ENCODE data around the gene LHX3.

Gene LHX3

DNA sequence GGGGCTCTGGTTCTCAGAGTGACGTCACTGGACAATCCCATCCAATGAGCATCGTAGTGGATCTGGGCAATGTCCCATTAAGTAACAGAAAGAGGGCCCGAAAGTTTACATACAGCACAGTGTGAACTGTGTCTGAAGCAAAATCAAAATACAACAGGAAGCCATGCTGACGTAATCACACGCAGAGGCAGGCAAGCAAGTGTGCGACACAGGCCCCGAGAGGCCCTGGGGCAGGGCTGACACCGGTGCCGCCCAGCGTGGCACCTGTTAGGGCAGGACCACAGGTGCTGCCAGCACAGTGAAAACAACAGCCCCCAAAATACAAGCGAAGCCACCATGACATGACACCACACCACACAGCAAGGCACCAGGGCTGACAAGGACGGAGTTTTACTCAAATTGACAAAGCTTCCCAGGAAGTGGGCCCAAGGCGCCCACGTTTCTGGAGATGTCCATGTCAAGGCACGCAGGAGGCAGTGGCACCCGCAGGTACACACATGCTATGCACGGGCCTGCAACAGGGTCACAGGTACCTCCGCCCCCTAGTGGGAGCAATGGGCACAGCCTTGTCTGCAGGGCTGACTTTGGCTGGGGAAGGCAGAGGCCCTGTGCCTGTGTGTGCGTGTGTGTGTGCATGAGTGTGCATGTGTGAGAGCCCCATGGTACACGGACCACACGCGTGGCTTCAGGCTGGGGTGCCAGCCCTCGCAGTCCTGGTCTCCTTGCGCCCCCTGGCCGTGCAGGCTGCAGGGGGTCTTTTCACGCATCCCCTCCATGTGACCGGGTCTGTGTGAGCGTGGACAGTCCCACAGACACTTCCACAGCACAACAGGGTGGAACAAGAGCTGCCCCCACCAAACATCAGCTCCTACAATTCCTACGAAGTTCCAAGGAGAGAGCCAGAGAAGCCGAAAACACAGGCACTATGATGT lies 21.1 kb upstream of the LHX3 start:
- no peak overlapping the region for H3K4me3 ChIP-seq (ENCODE audit: low read depth, low read length)
- TF ChIP-seq, protein P1, sequence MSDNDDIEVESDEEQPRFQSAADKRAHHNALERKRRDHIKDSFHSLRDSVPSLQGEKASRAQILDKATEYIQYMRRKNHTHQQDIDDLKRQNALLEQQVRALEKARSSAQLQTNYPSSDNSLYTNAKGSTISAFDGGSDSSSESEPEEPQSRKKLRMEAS (IDR thresholded peaks at IDR 0.05; ENCODE audit: low read depth, low read length), result peak; percentile 16; the same call in 1 of the 2 replicates
- TF ChIP-seq, protein P2, sequence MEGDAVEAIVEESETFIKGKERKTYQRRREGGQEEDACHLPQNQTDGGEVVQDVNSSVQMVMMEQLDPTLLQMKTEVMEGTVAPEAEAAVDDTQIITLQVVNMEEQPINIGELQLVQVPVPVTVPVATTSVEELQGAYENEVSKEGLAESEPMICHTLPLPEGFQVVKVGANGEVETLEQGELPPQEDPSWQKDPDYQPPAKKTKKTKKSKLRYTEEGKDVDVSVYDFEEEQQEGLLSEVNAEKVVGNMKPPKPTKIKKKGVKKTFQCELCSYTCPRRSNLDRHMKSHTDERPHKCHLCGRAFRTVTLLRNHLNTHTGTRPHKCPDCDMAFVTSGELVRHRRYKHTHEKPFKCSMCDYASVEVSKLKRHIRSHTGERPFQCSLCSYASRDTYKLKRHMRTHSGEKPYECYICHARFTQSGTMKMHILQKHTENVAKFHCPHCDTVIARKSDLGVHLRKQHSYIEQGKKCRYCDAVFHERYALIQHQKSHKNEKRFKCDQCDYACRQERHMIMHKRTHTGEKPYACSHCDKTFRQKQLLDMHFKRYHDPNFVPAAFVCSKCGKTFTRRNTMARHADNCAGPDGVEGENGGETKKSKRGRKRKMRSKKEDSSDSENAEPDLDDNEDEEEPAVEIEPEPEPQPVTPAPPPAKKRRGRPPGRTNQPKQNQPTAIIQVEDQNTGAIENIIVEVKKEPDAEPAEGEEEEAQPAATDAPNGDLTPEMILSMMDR (IDR thresholded peaks at IDR 0.05; ENCODE audit: low read depth, low read length), result peak; percentile 88
- TF ChIP-seq POLR2A (IDR thresholded peaks at IDR 0.05; ENCODE audit: extremely low read depth, insufficient read length) (no peak), MYC (IDR thresholded peaks at IDR 0.05; ENCODE audit: low read depth, low read length) (peak; percentile 28; the same call in 1 of the 2 replicates)
- peak; percentile 68 for DNase-seq (ENCODE audit: low read depth)

DNA sequence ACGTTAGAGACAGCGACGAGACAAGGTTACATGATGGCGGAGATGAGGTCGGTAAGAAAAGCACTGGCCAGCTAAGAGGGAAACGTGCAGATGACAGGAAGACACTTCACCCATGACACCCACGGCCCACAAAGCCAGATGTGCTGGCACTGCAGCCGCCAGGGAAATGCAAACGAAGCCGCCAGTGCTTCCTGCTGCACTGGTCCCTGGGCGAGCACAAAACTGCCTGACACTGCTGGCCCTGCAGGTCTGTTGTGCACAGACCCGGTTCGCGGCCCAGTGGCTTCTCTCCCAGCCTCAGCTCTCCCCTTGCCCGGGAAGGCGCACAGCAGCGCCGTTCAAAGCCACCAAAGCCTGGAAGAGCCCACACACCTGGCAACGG lies 20.4 kb upstream of the LHX3 start:
- DNase-seq (ENCODE audit: low read depth), result no peak
- TF ChIP-seq, protein P1 (IDR thresholded peaks at IDR 0.05; ENCODE audit: low read depth, low read length), result no peak
- TF ChIP-seq, protein P2 (IDR thresholded peaks at IDR 0.05; ENCODE audit: low read depth, low read length), result no peak
- TF ChIP-seq MYC (IDR thresholded peaks at IDR 0.05; ENCODE audit: low read depth, low read length), result no peak
- no peak overlapping the region for H3K4me3 ChIP-seq (ENCODE audit: low read depth, low read length)

DNA sequence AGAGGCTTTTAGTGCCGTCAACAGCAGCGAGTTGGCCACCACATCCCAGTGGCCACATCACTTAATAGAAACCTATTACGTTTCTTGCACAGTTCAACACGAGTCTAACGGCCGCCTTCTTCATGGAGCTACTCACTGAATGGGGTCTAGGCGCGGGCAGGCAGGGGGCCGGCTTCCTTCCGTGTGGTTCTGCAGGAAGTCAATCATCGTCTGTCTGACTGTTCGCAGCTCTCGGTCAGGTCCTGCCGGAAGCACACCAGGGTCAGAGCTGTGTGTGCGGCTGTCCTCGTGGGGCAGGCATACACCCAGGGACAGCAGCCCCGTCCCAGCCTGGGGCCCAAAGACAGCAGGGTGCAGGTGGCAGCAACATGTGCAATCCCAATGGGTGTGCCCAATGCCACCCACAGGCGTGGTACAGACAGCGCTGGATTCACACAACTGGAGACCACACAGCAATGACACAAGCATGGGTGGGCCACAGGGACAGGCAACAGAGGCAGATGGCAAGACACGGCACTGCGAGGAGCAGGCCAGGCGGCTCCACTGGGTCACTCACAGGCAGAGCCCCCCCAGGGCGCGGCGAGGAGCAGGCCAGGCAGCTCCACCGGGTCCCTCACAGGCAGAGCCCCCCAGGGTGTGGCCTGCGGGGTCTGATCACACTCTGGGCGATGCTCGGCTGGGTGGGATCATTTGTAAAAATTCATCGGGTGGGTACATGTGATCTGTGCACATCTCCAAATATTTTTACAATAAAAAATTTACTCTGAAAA lies 19.1 kb upstream of the LHX3 start:
- no peak for DNase-seq (ENCODE audit: low read depth)
- TF ChIP-seq, protein P1 (IDR thresholded peaks at IDR 0.05; ENCODE audit: low read depth, low read length), result no peak
- TF ChIP-seq, protein P2 (IDR thresholded peaks at IDR 0.05; ENCODE audit: low read depth, low read length), result no peak
- TF ChIP-seq MYC (IDR thresholded peaks at IDR 0.05; ENCODE audit: low read depth, low read length) (no peak), POLR2A (IDR thresholded peaks at IDR 0.05; ENCODE audit: extremely low read depth, insufficient read length) (no peak)
- no peak overlapping the region for H3K4me3 ChIP-seq (ENCODE audit: low read depth, low read length)

DNA sequence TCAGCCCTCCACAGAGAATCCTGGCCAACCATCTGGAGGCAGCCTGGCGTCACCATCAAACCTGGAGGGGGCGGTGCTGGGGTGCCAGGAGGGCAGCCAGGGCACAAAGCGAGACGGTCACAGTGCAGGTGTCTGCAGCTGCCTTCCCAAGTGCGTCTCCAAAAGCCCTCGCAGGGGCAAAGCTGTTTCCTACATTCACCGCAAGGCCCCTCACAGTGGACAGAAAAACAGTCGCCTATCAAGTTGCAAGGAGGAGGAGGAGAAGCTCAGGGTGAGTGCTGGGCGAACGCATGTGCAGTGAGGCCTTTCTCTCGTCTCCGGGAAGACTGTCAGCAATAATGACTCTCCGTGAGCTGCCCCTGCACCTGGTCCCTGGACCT lies 18.0 kb upstream of the LHX3 start:
- no peak for DNase-seq (ENCODE audit: low read depth)
- no peak for TF ChIP-seq MYC (IDR thresholded peaks at IDR 0.05; ENCODE audit: low read depth, low read length)
- TF ChIP-seq POLR2A (IDR thresholded peaks at IDR 0.05; ENCODE audit: extremely low read depth, insufficient read length), result no peak
- TF ChIP-seq, protein P1 (IDR thresholded peaks at IDR 0.05; ENCODE audit: low read depth, low read length), result no peak
- TF ChIP-seq, protein P2 (IDR thresholded peaks at IDR 0.05; ENCODE audit: low read depth, low read length), result no peak
- H3K4me3 ChIP-seq (ENCODE audit: low read depth, low read length), result no peak overlapping the region

DNA sequence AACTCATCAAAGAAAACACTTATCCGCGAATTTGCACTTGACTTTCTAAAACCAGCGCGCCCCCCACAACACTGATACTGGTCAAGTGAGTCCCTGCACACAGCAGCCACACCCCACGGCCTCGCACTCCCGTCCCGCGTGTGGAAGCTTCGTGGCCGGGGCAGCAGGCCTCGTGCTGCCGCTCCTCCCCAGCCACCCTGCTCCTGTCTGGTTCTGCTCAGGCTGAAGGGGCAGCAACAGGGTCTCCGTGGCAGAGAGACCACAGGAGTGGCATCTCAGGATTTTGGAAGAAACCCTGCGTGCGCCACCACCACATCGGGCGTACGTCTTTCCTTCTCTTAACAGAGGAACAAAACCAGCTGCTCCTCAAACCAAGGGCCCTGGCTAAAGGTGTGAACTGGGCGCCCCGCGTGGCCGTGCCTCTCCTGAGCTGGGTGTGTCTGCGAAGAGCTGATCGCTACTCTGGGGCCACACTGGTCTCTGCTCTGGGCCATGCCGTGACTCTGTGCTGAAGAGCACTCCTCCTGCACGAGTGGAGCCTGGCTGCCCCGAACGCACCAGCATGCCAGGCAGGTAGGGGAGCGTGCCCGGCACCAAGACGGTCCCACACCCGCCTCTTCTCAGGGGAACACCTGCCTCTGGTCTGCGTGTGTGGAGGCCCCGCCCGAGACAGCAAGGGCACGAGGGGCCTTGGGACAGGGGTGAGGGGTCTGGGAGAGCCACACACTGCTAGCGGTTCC lies 17.4 kb upstream of the LHX3 start:
- no peak overlapping the region for H3K4me3 ChIP-seq (ENCODE audit: low read depth, low read length)
- DNase-seq (ENCODE audit: low read depth), result no peak
- TF ChIP-seq MYC (IDR thresholded peaks at IDR 0.05; ENCODE audit: low read depth, low read length), result no peak
- TF ChIP-seq, protein P1 (IDR thresholded peaks at IDR 0.05; ENCODE audit: low read depth, low read length), result no peak
- no peak for TF ChIP-seq POLR2A (IDR thresholded peaks at IDR 0.05; ENCODE audit: extremely low read depth, insufficient read length)
- TF ChIP-seq, protein P2 (IDR thresholded peaks at IDR 0.05; ENCODE audit: low read depth, low read length), result no peak

Measured in NB4 (cell line).